H1 (cell line): ENCODE measurements around the gene C20orf173. TPM values are rescaled to one million over a fixed set of nuclear protein-coding genes. Genes with fewer than 3 reads are reported as not detected.

Source experiments
- BRCA1 ChIP-seq: IDR thresholded peaks from 2 replicates; pipeline ENCODE4 v1.6.1; 2012; ENCODE audit warnings: low read depth, low read length, improper control_type of control experiment
- SRF ChIP-seq: IDR thresholded peaks from 2 replicates; pipeline ENCODE4 v1.6.1; 2011; ENCODE audit warnings: mild to moderate bottlenecking, low read depth, low read length, moderate library complexity
- polyA plus RNA-seq, 7 experiments: library from polyadenylated mRNA; depleted of rRNA in 3 of 7; stranded (reverse) in 5 of 7; unstranded in 2 of 7; fragments of >200 nt in 5 of 7; fragments of 200-250 nt in 2 of 7; gene quantifications; 1 replicate in 5 of 7; 2 replicates in 1 of 7; 4 replicates in 1 of 7; pipeline versions ENCODE4 v1.2.1 to v1.2.3, GENCODE V29; 2011 to 2013; ENCODE audit warnings: missing spikeins in 2 of 7, mixed read lengths in 2 of 7
- total RNA-seq: library from RNA; stranded (reverse); fragmentation: NEBNext Ultra II Directional; extraction: Animal tissue kit (Norgen Biotek cat#: 25700); gene quantifications from 2 replicates; pipeline ENCODE4 v1.2.1, GENCODE V29; 2021

Gene C20orf173
- total and polyA plus RNA-seq, 2 of the 8 experiments (the other 6 are each of a cell fraction or from before 2014, with no cell fraction given) = not detected

DNA sequence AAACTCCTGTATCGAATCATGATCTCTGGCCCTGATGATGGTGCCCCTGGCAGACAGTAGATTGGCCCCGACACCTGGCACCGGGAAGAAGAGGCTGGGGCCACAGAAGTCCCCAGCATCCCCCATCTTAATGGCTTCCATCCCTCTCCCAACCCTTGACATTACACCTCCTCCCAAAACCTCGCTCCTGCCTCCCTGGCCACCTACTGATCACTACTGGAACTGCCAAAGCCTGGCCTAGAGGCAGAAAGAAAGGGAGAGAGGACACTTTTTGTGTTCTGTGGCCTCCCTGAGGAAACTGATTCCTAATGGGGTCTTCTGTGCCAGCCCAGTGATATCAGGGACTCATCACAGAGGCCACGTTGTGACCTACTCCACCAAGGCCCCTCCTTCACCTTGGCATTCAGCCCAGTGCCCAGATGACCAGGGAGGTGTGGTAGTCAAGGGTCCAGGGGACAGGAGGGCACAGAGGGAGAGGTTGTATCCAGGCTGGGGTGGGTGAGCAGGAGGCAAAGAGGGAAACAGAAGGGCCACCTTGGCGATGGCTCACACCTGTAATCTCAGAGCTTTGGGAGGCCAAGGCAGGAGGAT, 6.1 kb downstream of the C20orf173 start (continued):
- TF ChIP-seq SRF (no peak), BRCA1 (no peak)
